ENCODE measurements around the gene HDAC11.
"Not testable (repeated sequence)": the region's sequence is repeated elsewhere in the genome, so short reads cannot be mapped to it uniquely, and the experiment has no call there.

HDAC11 gene

DNA sequence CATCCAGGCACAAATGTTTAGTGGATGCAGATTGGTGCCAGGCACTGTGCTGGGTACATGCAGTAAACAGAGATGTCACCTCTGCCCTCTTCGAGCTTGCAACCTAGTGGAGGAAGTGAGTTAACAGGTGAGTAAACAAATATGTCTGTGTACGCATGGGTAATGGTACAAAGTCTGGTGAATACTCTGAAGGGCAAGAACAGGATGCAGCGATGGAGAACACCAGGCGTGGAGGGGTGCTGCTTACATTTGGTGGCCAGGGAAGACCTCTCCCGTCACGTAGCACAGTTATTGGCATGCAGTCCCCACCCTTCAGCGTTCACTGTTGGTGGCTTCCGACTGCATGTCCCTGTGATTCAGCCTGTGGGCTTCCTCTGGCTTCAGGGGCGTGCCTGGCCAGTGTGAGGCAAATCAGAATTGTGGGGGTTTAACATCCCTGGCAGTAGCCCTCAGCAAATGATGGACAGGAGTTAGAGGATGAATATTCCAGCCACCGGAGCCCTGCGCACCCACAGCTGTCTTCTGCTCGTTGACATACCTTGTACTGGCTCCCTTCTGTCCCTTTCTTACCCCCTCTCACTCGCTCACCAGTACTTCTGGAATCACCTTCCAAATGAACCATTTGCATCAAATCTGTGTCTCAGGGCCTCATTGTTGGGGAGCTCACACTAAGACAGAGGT lies 9.1 kb upstream of the HDAC11 start:
- DNase-seq = peak; percentile 18

DNA sequence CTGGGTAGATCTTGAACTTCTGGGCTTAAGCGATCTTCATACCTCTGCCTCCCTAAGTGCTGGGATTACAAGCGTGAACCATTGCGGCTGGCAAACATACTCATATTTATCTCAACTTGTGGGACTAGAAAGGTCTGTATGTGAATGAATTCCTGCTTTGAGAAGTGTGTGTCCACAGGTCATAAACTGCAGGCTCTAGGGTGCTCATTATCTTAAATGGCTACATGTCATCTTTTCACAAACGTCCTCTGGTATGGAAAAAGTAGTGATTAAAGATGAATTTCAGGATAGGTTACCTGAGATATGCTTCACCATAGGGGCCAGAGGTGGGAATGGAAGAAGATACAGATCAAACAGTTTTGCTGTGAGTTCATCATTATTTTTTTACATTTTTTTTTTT lies 7.8 kb upstream of the HDAC11 start:
- no peak for DNase-seq

DNA sequence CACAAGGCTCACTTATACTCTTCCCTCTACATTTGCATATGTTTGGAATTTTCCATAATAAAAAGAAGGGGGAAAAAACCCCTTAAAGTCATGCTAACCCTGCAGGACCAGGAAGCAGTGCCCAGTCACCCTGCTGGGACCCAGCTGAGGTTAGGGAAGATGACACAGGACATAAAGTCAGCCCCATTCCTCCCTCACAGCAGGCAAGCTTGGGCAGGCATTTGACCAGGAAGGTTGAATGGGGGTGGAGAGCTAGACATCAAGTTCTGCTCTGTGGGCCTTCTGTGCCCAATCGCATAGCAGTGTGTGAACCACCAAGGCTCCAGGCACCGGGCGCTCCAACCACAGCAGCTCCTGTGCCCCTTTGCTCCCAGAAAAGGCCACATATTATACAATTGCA lies 7.1 kb upstream of the HDAC11 start:
- no peak for DNase-seq

DNA sequence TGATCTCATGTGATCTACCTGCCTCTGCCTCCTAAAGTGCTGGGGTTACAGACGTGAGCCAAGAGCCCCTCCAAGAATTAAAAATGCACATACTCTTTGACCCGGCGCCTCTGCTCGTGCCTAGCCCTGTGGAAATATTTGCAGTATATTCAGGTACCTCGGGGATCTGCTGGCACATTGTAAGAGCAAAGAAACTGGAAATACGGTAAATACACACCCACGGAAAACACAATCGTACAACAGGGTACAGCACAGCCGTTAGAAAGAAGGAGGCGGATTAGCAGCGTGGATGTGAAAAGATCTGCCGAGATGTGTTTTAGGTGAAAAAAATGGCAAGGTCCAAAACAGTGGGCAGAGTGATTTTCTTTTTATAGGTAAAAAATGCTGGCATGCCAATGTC lies 6.1 kb upstream of the HDAC11 start:
- DNase-seq = no peak

DNA sequence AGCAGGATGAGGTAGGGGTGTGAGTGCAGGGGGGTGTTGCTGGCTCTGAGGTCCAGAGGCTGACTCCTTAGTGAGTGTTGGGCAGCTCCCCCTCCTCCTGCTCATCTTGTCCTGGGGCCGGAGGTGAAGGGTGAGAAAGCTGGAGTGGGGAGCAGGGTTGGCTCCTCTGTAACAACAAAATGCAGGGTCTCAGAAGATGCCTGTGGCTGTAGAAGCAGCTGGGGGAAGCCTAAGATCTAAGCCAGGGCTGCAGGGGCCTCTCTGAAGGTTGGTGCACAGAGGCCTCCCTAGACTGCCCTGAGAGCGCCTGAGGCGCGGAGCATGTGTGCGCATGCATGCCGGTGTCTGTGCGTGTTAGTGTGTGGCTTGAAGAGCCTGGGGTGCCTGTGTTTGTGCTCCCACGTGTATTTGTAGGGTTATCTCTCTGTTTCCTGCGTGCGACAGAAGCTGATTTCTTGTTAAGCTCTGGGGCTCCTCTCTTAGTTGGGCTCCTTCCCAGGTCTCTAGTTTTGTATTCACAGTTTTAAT lies 5.3 kb upstream of the HDAC11 start:
- DNase-seq = no peak

DNA sequence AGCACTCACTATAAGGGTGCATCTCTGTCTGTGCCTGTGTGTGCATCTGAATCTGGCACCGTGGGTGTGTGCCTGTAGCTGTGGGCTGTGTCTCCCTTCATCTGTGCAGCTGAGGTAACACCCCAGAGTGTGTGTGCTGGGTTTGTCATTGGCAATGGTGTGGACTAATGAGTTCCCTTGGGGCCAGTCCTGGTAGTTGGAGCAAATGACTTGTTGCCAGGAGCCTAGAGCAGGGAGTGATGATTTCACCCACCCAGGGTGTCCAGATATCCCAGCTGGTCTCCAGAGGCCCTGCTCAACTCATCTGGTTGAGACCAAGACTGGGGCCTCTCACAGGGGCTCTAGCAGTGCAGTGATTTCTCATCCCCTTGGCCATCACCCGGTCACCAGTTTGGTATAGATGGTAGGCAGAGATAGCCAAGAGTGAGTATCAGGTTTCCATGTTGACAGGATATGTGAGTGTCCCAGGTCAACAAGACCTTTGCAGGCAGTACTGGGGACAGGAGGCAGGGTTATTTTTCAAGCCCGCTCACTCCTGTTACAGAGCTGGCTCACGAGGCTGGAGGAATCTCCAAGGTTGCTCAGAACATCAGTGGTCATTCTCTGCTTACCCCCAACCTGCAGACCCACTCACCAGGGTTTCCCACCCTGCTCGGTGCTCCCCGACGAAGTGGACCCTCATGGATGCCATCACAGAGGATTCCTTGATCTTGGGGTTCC lies 4.1 kb upstream of the HDAC11 start:
- DNase-seq = peak; percentile 15

DNA sequence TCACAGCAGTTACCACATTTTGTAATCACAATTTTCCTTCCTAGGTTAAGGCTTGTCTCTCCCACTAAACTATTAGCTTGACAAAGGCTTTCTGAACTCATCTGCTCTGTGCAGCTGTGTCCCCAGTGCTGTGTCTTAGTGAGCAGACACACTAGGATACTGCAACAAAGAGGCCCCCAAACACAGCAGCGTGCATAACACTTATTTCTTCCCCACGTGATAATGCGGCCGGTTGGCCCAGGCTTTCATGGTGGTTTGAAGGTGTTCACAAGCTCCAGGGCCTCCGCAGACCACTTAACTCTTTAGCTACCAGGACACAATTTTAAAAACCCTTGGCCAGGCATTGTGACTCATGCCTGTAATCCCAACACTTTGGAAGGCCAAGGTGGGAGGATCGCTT lies 2.2 kb upstream of the HDAC11 start:
- DNase-seq = no peak

DNA sequence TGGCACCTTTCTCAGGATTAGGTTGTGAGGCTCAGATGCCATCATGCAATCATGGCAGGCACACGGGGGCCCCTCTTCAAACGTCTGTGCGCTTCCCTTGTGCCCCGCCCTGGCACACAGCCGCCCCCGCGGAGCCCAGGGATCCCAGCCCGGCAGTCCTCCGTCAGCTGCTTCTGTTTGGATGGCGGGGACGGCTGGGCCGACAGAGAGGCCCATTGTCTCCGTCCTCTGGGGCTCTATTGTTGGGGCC lies 849 bp upstream of the HDAC11 start:
- no peak for DNase-seq

DNA sequence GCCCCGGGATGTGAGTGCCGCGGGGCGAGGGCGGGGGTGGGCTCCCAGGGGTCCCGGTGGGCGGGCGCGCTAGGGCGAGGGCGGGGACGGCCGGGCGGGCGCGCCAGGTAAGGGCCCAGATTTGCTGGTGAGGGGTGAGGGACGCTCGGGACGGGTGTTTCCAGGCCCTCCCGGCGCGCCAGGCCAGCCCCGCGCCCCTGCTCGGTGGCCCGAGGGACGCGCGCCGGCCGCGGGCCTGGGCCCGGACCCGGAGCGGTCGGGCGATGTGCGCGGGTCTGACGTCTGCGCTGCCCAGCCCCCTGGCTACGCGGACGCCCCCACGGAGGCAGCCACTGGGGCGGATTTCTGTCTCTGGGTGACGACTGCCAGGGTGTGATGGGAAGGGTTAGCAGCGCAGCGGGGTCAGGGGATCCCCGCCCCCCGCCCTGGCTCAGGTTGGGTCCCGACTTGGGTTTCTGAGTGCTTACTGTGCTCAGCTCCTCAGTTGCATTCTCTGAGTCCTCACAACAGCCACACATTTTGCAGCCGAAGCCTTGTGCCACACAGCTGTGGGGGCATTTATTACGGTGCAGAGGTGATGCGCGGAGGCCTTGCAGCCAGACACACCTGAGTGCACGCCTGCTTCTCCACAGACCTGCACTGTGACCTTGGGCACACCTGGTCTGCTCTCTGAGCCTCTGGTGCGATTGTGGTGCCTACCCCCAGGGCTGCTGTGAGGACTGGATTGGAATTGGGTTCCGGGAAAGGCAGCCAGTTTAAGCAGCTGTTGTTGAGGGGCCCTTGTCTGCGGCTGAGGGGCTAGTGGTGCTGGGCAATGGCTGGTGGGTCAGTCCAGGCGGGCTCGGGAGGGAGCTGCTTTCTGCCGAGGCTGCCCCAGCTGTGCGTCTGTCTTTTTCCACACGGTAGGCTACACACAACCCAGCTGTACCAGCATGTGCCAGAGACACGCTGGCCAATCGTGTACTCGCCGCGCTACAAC lies 523 bp downstream of the HDAC11 start:
- DNase-seq = no peak

DNA sequence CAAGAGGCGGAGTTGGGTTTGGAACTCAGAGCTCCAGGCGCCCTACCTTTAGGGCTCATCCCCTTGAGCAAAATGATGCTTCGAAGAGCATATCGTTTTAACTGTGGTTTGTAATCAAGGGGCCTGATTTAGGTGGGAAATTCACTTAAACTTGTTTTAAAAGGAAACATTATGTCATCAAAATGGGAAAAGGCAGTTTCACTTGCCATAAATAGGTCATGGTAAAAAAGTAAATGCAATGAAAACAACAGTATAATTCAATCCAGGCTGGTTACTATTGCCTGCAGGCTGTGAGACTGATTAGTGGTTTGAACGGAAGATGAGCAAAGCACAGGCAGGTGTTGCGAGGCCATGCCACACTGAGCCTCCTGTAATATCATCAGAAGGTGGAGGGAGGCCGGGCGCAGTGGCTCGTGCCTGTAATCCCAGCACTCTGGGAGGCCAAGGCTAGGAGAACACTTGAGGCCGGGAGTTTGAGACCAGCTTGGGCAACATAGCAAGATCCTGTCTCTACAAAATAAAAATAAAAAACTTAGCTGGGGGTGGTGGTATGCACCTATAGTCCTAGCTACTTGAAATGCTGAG lies 2.1 kb downstream of the HDAC11 start:
- no peak for DNase-seq

DNA sequence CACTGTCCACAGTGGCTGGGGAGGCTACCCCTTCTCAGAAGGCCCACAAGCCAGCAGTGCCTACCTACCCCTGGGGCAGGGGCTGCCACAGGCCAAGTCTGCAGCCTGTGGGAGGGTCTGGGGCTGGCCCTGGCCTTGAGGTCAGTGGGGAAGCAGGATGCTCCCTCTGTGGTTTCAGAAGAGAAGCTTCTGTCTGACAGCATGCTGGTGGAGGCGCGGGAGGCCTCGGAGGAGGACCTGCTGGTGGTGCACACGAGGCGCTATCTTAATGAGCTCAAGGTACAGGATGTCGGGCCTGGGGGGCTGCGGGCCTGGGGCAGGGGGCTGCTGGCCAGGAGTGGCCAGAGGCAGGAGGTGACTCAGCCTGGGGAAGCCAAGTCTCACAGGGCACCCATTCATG lies 3.2 kb downstream of the HDAC11 start:
- DNase-seq = no peak

DNA sequence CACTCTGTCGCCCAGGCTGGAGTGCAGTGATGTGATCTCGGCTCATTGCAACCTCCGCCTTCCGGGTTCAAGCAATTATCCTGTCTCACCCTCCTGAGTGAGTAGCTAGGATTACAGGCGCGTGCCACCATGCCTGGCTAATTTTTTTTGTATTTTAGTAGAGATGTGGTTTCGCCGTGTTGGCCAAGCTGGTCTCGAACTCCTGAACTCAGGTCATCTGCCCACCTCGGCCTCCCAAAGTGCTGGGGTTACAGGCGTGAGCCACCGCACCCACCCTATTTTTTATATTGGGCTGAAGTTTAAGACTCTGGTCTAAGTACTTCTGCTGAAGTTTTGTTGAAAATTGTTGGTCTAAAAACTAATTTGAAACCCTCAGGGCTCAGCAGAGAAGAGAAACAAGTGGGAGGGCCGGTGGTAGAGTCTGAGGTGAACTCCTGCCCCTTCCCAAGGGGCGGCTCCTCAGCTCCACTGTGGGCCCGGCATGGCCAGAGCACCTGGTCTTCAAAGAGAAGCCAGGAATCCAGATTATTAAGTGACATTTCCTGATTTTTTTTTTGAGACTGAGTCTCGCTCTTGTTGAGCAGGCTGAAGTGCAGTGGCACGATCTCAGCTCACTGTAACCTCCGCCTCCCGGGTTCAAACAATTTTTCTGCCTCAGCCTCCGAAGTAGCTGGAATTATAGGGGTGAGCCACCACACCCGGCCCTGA lies 4.0 kb downstream of the HDAC11 start:
- DNase-seq = no peak

DNA sequence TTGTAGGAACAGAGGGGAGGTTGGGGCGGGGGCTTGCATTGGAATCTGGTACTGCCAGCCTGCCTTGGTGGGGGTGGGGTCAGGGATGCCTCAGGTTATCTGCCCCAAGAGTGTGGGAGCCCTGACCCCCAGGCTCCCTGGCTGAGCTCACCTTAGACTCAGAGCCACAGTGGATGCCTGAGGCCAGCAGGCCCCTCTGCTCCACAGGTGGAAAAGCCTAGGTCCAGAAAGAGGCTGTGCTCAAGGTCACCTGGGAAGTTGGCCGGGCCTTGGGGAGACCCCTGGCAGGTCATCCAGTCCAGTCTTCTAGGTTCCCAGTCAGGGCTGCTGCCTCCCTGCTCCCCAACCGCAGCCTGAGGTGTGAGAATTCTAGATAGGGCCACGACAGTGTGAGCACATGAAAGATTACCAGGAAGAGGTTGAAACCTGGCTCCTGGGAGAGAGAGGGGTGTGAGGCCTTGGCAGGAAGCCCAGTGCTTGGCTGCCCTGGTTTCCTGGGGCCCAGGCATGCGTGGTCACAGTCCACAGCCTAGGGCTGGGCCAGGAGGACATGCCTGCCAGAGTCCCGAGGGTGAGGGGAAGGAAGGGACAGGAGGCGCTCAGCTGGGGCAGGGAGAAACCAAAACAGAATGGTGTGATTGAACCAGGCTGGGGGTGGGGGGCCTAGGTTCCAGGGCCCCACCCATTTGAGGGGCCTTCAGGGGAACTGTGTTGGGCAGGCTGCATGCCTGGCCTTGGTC lies 4.9 kb downstream of the HDAC11 start:
- DNase-seq = peak; percentile 92

DNA sequence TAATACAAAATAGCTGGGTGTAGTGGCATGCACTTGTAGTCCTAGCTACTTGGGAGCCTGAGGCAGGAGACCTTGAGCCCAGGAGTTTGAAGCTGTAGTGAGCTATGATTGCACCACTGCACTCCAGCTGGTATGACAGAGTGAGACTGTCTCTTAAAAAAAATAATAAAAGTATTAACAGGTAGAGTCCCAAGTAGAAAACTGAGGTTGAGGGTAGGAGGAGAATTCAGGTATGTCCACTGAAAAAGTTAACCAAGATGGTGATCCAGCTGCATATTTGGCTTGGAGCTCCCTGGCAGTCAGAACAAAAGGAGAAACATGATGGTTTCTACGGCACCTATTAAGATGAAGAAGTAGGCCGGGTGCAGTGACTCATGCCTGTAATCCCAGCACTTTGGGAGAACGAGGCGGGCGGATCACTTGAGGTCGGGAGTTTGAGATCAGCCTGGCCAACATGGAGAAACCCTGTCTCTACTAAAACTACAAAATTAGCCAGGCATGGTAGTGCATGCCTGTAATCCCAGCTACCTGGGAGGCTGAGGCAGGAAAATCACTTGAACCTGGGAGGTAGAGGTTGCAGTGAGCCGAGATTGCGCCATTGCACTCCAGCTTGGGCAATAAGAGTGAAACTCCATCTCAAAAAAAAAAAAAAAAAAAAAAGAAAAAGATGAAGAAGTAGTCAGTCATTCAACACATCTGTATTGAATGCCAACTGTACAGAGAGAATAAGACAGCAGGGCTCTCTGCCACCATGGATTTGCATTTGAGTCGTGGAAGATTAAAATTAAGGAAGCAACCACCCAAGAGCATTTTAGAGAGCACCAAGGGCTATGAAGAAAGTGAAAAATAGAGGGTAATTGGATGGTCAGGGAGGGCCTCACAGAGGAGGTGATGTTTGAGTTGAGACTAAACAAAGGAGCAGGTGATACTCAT lies 5.8 kb downstream of the HDAC11 start:
- not testable (repeated sequence) for DNase-seq

DNA sequence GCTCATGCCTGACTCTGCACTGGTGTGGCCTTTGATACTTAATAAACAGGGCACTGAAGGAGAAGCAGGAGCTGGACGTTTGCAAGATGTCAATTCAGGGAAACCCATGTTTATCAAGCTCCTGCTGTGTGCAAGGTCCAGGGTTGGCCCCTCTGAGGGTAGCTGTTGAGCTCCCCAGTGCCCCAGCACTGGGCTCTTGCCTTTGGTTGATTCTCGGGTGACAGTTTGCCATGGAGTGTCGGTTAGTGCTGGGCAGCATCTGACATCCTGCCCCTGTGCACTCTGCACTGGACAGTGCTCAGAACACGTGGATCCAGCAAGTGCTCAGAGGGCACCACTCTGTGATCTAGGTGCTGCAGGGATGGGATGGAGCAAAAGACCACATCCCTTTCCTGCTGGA lies 7.3 kb downstream of the HDAC11 start:
- DNase-seq = no peak

DNA sequence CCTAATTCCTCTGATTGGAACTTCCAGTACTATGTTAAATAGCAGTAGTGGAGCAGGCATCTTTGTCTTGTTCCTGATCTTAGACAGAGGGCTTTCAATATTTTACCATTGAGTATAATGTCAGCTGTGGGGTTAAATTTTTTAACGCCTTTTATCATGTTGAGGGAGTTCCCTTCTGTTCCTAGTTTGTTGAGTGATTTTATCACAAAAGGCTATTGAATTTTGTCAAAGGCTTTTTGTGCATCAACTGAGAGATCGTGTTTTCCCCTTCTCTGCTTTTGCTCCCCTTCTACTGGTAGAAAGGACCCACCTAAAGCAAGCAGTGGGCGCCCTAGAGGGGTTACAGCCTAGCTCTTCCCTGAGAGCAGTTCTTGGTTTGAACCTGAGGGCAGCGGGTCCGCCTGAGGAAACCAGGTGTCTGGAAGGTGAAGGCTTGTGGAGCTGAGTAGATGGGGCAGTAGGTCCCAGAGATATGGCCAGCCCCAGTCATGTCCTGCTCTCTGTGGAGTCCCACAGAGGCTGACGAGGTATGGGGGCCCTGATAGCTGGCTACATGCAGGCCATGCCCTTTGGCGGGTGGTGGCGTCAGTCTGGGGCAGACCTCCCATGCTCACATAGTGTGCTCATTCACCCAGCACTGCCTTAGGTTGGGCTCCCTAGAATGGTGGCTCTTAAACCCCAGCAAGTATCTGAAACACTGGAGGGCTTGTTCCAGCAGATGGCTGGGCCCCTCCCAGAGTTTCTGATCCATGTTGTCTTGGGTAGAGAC lies 11.3 kb downstream of the HDAC11 start:
- DNase-seq = no peak

DNA sequence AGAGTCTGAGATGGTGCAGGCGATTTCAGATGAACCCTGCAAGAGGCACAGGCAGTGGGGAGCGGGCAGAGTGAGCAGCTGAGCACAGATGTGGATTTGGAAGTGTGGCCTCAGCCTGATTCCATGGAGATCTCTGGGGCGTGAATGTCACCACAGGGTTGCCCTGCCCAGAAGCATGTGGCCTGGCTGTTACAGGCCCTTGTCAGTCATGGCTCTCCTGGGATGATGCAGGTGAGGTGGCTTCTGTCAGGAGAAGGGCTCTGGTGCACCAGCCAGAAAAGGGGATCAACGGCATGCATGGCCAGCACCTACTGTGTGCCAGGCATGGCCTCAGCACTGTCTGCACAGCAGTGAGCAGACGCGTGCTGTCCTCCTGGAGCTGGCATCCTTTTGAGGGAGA lies 11.9 kb downstream of the HDAC11 start:
- DNase-seq = no peak

DNA sequence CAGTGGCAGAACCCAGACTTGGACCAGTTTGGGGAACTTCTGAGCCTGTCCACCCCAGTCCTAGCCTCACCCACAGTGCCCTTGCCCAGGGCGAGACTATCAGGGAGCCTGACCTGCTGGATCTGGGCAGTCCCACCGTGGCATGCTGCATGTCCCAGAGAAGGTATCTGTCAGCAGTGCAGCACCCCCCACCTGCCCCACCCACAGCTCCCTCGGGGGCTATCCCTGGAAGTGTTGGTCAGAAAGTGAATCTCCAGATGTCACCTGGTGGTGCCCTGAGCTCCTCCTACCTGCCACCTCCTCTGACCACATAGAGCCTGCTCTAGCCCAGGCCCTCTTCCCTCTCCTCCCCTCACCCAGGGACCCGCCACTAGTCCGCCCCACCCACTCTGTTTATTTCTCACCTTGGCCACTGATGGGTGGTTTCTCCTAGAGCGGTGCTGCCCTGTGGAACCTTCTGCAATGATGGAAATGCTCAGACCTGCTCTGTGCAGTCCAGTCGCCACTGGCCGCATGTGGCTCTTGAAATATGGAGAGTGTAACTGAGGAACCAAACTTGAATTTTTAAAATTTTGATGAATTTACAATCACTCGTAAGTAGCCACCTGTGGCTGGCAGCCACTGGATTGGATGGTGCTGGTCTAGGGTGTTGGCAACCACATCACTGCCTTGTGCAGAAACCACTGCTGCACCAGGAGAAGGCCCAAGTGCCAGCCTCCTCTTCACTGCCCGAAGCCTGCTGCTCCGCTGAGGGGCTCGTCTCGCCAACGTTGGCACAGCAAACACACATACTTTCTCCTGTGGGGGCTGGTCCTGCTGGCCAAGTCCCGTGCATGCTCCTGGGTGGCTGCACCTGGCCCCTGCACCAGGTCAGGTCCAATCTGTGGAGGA lies 13.1 kb downstream of the HDAC11 start:
- no peak for DNase-seq
